Stomach (tissue), 4 donors: ENCODE data around the gene UBA1.

Experiments
- CTCF ChIP-seq, 7 experiments: fragments of 450-650 bp in 4 of 7; fragments of 200-600 bp in 3 of 7; sonication (generic) in 3 of 7; IDR thresholded peaks; one replicate each; pipeline ENCODE4 v1.5.1; 2016 to 2019; ENCODE audit warnings: antibody characterized with exemption in 7 of 7, control low read depth in 2 of 7, mild to moderate bottlenecking in 1 of 7
- POLR2A ChIP-seq, 4 donors: fragments of 450-650 bp; IDR thresholded peaks; one replicate each; pipeline ENCODE4 v1.6.1; 2016; ENCODE audit warnings: antibody characterized with exemption in 4 of 4, control low read depth in 2 of 4, mild to moderate bottlenecking in 1 of 4, moderate library complexity in 1 of 4
- POLR2AphosphoS5 ChIP-seq, 3 donors: sonication (generic); formaldehyde crosslinking; IDR thresholded peaks; one replicate each; pipeline ENCODE4 v1.6.1; 2016; ENCODE audit warnings: antibody characterized with exemption in 3 of 3

- TF ChIP-seq POLR2AphosphoS5 (IDR thresholded peaks at IDR 0.05) (no peak), CTCF (IDR thresholded peaks at IDR 0.05) (no peak), POLR2A (IDR thresholded peaks at IDR 0.05) (no peak)
Observed at GRCh38 chrX:47179928-47180255, 13.7 kb upstream of the UBA1 start.
